HEK293 (cell line): ENCODE measurements around the gene TNS3.

Experiments
- CTCF ChIA-PET: fragments of 350-600 bp; formaldehyde crosslinking; extraction: SDS; loops from one replicate; lab custom pipeline; 2021; ENCODE audit warnings: antibody characterized with exemption; lab: Yijun Ruan, JAX
- POLR2A ChIA-PET: fragments of 300-600 bp; formaldehyde crosslinking; extraction: SDS; loops from one replicate; lab custom pipeline; 2020; ENCODE audit warnings: antibody characterized with exemption, inconsistent platforms; lab: Yijun Ruan, JAX
- H3K27ac ChIP-seq: fragments of 200-500 bp; sonication (Bioruptor generic); 2 replicates; pipeline ENCODE4 v1.5.1; 2014; ENCODE audit warnings: low read depth, low read length, control low read depth, inconsistent platforms; ENCODE audit errors: extremely low read depth
- H3K36me3 ChIP-seq, 2 experiments: fragments of 200-500 bp in 1 of 2; sonication (Bioruptor generic) in 1 of 2; 1 replicate in 1 of 2; 2 replicates in 1 of 2; pipeline ENCODE4 v1.5.1; 2014 to 2017; ENCODE audit warnings: inconsistent platforms in 2 of 2, low read length in 2 of 2; ENCODE audit not compliant: control insufficient read depth in 2 of 2, insufficient read depth in 1 of 2
- H3K4me1 ChIP-seq: fragments of 200-500 bp; sonication (Bioruptor generic); 2 replicates; pipeline ENCODE4 v1.5.1; 2014; ENCODE audit warnings: mild to moderate bottlenecking, low read length, inconsistent platforms; ENCODE audit not compliant: control insufficient read depth, insufficient read depth
- H3K4me3 ChIP-seq: 2 replicates; pipeline ENCODE4 v1.5.1; 2011; ENCODE audit warnings: low read depth, mild to moderate bottlenecking, control low read depth, low read length, moderate library complexity
- H3K9me3 ChIP-seq: fragments of 200-500 bp; sonication (Bioruptor generic); 2 replicates; pipeline ENCODE4 v1.5.1; 2014; ENCODE audit warnings: low read depth, low read length, inconsistent platforms; ENCODE audit not compliant: control insufficient read depth, insufficient read depth
- ATF2 ChIP-seq: fragments of 450-650 bp; formaldehyde crosslinking; IDR thresholded peaks from 2 replicates; pipeline ENCODE4 v1.5.1; 2016; ENCODE audit warnings: missing biosample characterization, missing genetic modification characterization, low read depth
- HOXA7 ChIP-seq: sonication (generic); formaldehyde crosslinking; IDR thresholded peaks from 2 replicates; pipeline ENCODE4 v1.8.1; 2022; ENCODE audit warnings: missing genetic modification reagents, borderline replicate concordance
- HOXC10 ChIP-seq: sonication (generic); formaldehyde crosslinking; IDR thresholded peaks from 2 replicates; pipeline ENCODE4 v1.8.1; 2023; ENCODE audit warnings: mild to moderate bottlenecking, missing genetic modification reagents
- KLF17 ChIP-seq: fragments of 450-650 bp; formaldehyde crosslinking; IDR thresholded peaks from 2 replicates; pipeline ENCODE4 v1.5.1; 2016; ENCODE audit warnings: missing biosample characterization, missing genetic modification characterization
- KLF7 ChIP-seq: fragments of 450-650 bp; formaldehyde crosslinking; IDR thresholded peaks from 2 replicates; pipeline ENCODE4 v1.5.1; 2016; ENCODE audit warnings: missing biosample characterization, missing genetic modification characterization, borderline replicate concordance
- MZF1 ChIP-seq: fragments of 450-650 bp; formaldehyde crosslinking; IDR thresholded peaks from 2 replicates; pipeline ENCODE4 v1.5.1; 2017; ENCODE audit warnings: missing biosample characterization, missing genetic modification characterization, borderline replicate concordance
- SALL2 ChIP-seq: fragments of 450-650 bp; formaldehyde crosslinking; IDR thresholded peaks from 2 replicates; pipeline ENCODE4 v1.5.0; 2017; ENCODE audit warnings: missing biosample characterization, mild to moderate bottlenecking, missing genetic modification characterization, borderline replicate concordance
- SCRT2 ChIP-seq: fragments of 450-650 bp; formaldehyde crosslinking; IDR thresholded peaks from 2 replicates; pipeline ENCODE4 v1.5.1; 2016; ENCODE audit warnings: missing biosample characterization, missing genetic modification characterization
- WT1 ChIP-seq: fragments of 450-650 bp; formaldehyde crosslinking; IDR thresholded peaks from 2 replicates; pipeline ENCODE4 v1.5.1; 2016; ENCODE audit warnings: missing biosample characterization, missing genetic modification characterization
- ZBTB20 ChIP-seq: fragments of 450-650 bp; formaldehyde crosslinking; IDR thresholded peaks from 2 replicates; pipeline ENCODE4 v1.5.1; 2016; ENCODE audit warnings: missing biosample characterization, missing genetic modification characterization
- ZBTB49 ChIP-seq: fragments of 450-650 bp; formaldehyde crosslinking; IDR thresholded peaks from 2 replicates; pipeline ENCODE4 v1.5.1; 2016; ENCODE audit warnings: missing biosample characterization, missing genetic modification characterization, low read depth
- ZBTB7A ChIP-seq: fragments of 450-650 bp; formaldehyde crosslinking; IDR thresholded peaks from 2 replicates; pipeline ENCODE4 v1.5.1; 2016; ENCODE audit warnings: low read depth, missing biosample characterization, missing genetic modification characterization
- ZNF18 ChIP-seq: fragments of 450-650 bp; formaldehyde crosslinking; IDR thresholded peaks from 2 replicates; pipeline ENCODE4 v1.5.1; 2016; ENCODE audit warnings: missing biosample characterization, missing genetic modification characterization
- ZNF2 ChIP-seq: fragments of 450-650 bp; formaldehyde crosslinking; IDR thresholded peaks from 2 replicates; pipeline ENCODE4 v1.5.1; 2016; ENCODE audit warnings: missing biosample characterization, missing genetic modification characterization
- ZNF24 ChIP-seq: fragments of 450-650 bp; formaldehyde crosslinking; IDR thresholded peaks from 2 replicates; pipeline ENCODE4 v1.5.1; 2016; ENCODE audit warnings: missing biosample characterization, missing genetic modification characterization
- ZNF354C ChIP-seq: fragments of 450-650 bp; formaldehyde crosslinking; IDR thresholded peaks from 2 replicates; pipeline ENCODE4 v1.5.1; 2016; ENCODE audit warnings: missing biosample characterization, missing genetic modification characterization, low read depth, borderline replicate concordance
- ZNF558 ChIP-seq: fragments of 450-650 bp; formaldehyde crosslinking; IDR thresholded peaks from 2 replicates; pipeline ENCODE4 v1.5.1; 2016; ENCODE audit warnings: missing biosample characterization, missing genetic modification characterization
- ZNF571 ChIP-seq: fragments of 450-650 bp; formaldehyde crosslinking; IDR thresholded peaks from 2 replicates; pipeline ENCODE4 v1.5.0; 2017; ENCODE audit warnings: missing biosample characterization, missing genetic modification characterization
- ZNF623 ChIP-seq: fragments of 450-650 bp; formaldehyde crosslinking; IDR thresholded peaks from 2 replicates; pipeline ENCODE4 v1.5.1; 2016; ENCODE audit warnings: missing biosample characterization, missing genetic modification characterization
- ZNF626 ChIP-seq: fragments of 450-650 bp; sonication (Bioruptor Pico); formaldehyde crosslinking; IDR thresholded peaks from 2 replicates; pipeline ENCODE4 v1.5.1; 2018; ENCODE audit warnings: missing biosample characterization, missing genetic modification characterization, inconsistent platforms
- ZNF645 ChIP-seq: fragments of 450-650 bp; formaldehyde crosslinking; IDR thresholded peaks from 2 replicates; pipeline ENCODE4; 2016; ENCODE audit warnings: missing biosample characterization, missing genetic modification characterization
- ZNF658 ChIP-seq: fragments of 450-650 bp; formaldehyde crosslinking; IDR thresholded peaks from 2 replicates; pipeline ENCODE4; 2016; ENCODE audit warnings: missing biosample characterization, missing genetic modification characterization
- ZNF664 ChIP-seq: fragments of 450-650 bp; formaldehyde crosslinking; IDR thresholded peaks from 2 replicates; pipeline ENCODE4 v1.5.1; 2016; ENCODE audit warnings: missing biosample characterization, missing genetic modification characterization
- ZNF768 ChIP-seq: fragments of 450-650 bp; formaldehyde crosslinking; IDR thresholded peaks from 2 replicates; pipeline ENCODE4 v1.5.1; 2018; ENCODE audit warnings: missing biosample characterization, mild to moderate bottlenecking, missing genetic modification characterization
- ZNF791 ChIP-seq: fragments of 450-650 bp; formaldehyde crosslinking; IDR thresholded peaks from 2 replicates; pipeline ENCODE4 v1.5.1; 2016; ENCODE audit warnings: missing biosample characterization, missing genetic modification characterization

Gene TNS3

GRCh38 chr7:47394216-47394615 lies 187.7 kb downstream of the TNS3 start:
- H3K27ac ChIP-seq, result no peak overlapping the region
- peaks cover 0 to 3% of the 10 kb centered on the region in 2 experiments; a peak in 1 of 3 replicates for H3K36me3 ChIP-seq
- CTCF ChIA-PET, result interaction anchor here (1.4 kb wide), 1 partner anchor 9 kb away, joined by 4 read pairs; no protein-coding TSS in a partner anchor
- no peaks in the 10 kb centered on the region for H3K4me1 ChIP-seq
- no peak overlapping the region for H3K4me3 ChIP-seq
- POLR2A ChIA-PET, result no interaction called here
- TF ChIP-seq WT1 (tag by site-specific recombination) (no peak), MZF1 (tag by site-specific recombination) (no peak), ZNF354C (no peak), ZNF2 (tag by site-specific recombination) (no peak), ATF2 (tag by site-specific recombination) (no peak), ZNF626 (no peak), ZBTB20 (tag by site-specific recombination) (no peak), HOXA7 (CRISPR knock-in tag) (no peak), HOXC10 (CRISPR knock-in tag) (no peak), SCRT2 (no peak), ZNF623 (tag by site-specific recombination) (no peak), ZNF791 (tag by site-specific recombination) (no peak), ZNF24 (tag by site-specific recombination) (no peak), KLF17 (no peak), KLF7 (no peak), ZNF768 (no peak), ZNF571 (tag by site-specific recombination) (no peak)
- TF ChIP-seq, all 188 proteins: peak for 0
- no peaks in the 10 kb centered on the region for H3K9me3 ChIP-seq

- H3K4me1 ChIP-seq, result no peaks in the 10 kb centered on the region
- H3K4me3 ChIP-seq, result no peak overlapping the region
- POLR2A ChIA-PET, result no interaction called here
- H3K36me3 ChIP-seq, result peaks cover 0 to 3% of the 10 kb centered on the region in 2 experiments; a peak in 1 of 3 replicates
- no peak overlapping the region for H3K27ac ChIP-seq
- TF ChIP-seq ZNF645 (tag by site-specific recombination) (no peak), ZNF664 (tag by site-specific recombination) (no peak), ZNF658 (no peak), ZBTB49 (no peak), ZNF18 (no peak), SALL2 (no peak), ZBTB7A (tag by site-specific recombination) (no peak), ZNF558 (tag by site-specific recombination) (no peak)
- TF ChIP-seq, all 188 proteins: peak for 0
- no peaks in the 10 kb centered on the region for H3K9me3 ChIP-seq
- CTCF ChIA-PET, result interaction anchor here (1.4 to 1.5 kb wide), 2 partner anchors 9 to 42 kb away, joined by 4 read pairs; no protein-coding TSS in a partner anchor
Observed at GRCh38 chr7:47393406-47393805, 188.5 kb downstream of the TNS3 start.
